HEK293 (cell line): ENCODE measurements around the gene GTF2A1L.
"Not testable (repeated sequence)": the region's sequence is repeated elsewhere in the genome, so short reads cannot be mapped to it uniquely, and the experiment has no call there.

ENCODE experiments used
- CTCF ChIA-PET: fragments of 350-600 bp; formaldehyde crosslinking; extraction: SDS; loops from one replicate; lab custom pipeline; 2021; ENCODE audit warnings: antibody characterized with exemption; lab: Yijun Ruan, JAX
- POLR2A ChIA-PET: fragments of 300-600 bp; formaldehyde crosslinking; extraction: SDS; loops from one replicate; lab custom pipeline; 2020; ENCODE audit warnings: antibody characterized with exemption, inconsistent platforms; lab: Yijun Ruan, JAX
- H3K27ac ChIP-seq: fragments of 200-500 bp; sonication (Bioruptor generic); 2 replicates; pipeline ENCODE4 v1.5.1; 2014; ENCODE audit warnings: low read depth, low read length, control low read depth, inconsistent platforms; ENCODE audit errors: extremely low read depth
- H3K36me3 ChIP-seq, 2 experiments: fragments of 200-500 bp in 1 of 2; sonication (Bioruptor generic) in 1 of 2; 1 replicate in 1 of 2; 2 replicates in 1 of 2; pipeline ENCODE4 v1.5.1; 2014 to 2017; ENCODE audit warnings: inconsistent platforms in 2 of 2, low read length in 2 of 2; ENCODE audit not compliant: control insufficient read depth in 2 of 2, insufficient read depth in 1 of 2
- H3K4me1 ChIP-seq: fragments of 200-500 bp; sonication (Bioruptor generic); 2 replicates; pipeline ENCODE4 v1.5.1; 2014; ENCODE audit warnings: mild to moderate bottlenecking, low read length, inconsistent platforms; ENCODE audit not compliant: control insufficient read depth, insufficient read depth
- H3K4me3 ChIP-seq: 2 replicates; pipeline ENCODE4 v1.5.1; 2011; ENCODE audit warnings: low read depth, mild to moderate bottlenecking, control low read depth, low read length, moderate library complexity
- H3K9me3 ChIP-seq: fragments of 200-500 bp; sonication (Bioruptor generic); 2 replicates; pipeline ENCODE4 v1.5.1; 2014; ENCODE audit warnings: low read depth, low read length, inconsistent platforms; ENCODE audit not compliant: control insufficient read depth, insufficient read depth
- OSR2 ChIP-seq: fragments of 450-650 bp; formaldehyde crosslinking; IDR thresholded peaks from 2 replicates; pipeline ENCODE4 v1.5.1; 2016; ENCODE audit warnings: missing biosample characterization, missing genetic modification characterization
- PRDM4 ChIP-seq: fragments of 450-650 bp; formaldehyde crosslinking; IDR thresholded peaks from 2 replicates; pipeline ENCODE4 v1.5.1; 2017; ENCODE audit warnings: missing biosample characterization, missing genetic modification characterization
- PRDM6 ChIP-seq: fragments of 450-650 bp; formaldehyde crosslinking; IDR thresholded peaks from 2 replicates; pipeline ENCODE4 v1.5.1; 2017; ENCODE audit warnings: missing biosample characterization, missing genetic modification characterization
- SETDB1 ChIP-seq: IDR thresholded peaks from one replicate; pipeline ENCODE4 v1.6.1; 2017; ENCODE audit warnings: mild to moderate bottlenecking, low read length, moderate library complexity, mixed read lengths; ENCODE audit not compliant: insufficient read length
- YY1 ChIP-seq: fragments of 450-650 bp; formaldehyde crosslinking; IDR thresholded peaks from 2 replicates; pipeline ENCODE4 v1.5.1; 2018; ENCODE audit warnings: missing biosample characterization, missing genetic modification characterization
- YY2 ChIP-seq: fragments of 450-650 bp; formaldehyde crosslinking; IDR thresholded peaks from 2 replicates; pipeline ENCODE4 v1.5.1; 2016; ENCODE audit warnings: missing biosample characterization, missing genetic modification characterization
- ZBTB10 ChIP-seq: fragments of 450-650 bp; formaldehyde crosslinking; IDR thresholded peaks from 2 replicates; pipeline ENCODE4 v1.5.1; 2016; ENCODE audit warnings: missing biosample characterization, missing genetic modification characterization
- ZBTB11 ChIP-seq: fragments of 450-650 bp; formaldehyde crosslinking; conservative IDR thresholded peaks from 2 replicates; pipeline ENCODE4 v1.5.1; 2016; ENCODE audit warnings: low read depth, missing biosample characterization, missing genetic modification characterization
- ZNF175 ChIP-seq: fragments of 450-650 bp; formaldehyde crosslinking; IDR thresholded peaks from 2 replicates; pipeline ENCODE4 v1.5.1; 2016; ENCODE audit warnings: missing biosample characterization, missing genetic modification characterization
- ZNF341 ChIP-seq: fragments of 450-650 bp; formaldehyde crosslinking; IDR thresholded peaks from 2 replicates; pipeline ENCODE4; 2016; ENCODE audit warnings: low read depth, missing biosample characterization, missing genetic modification characterization
- ZNF362 ChIP-seq: fragments of 450-650 bp; formaldehyde crosslinking; IDR thresholded peaks from 2 replicates; pipeline ENCODE4 v1.5.1; 2016; ENCODE audit warnings: missing biosample characterization, missing genetic modification characterization
- ZNF423 ChIP-seq: fragments of 450-650 bp; formaldehyde crosslinking; IDR thresholded peaks from 2 replicates; pipeline ENCODE4 v1.5.1; 2016; ENCODE audit warnings: missing biosample characterization, missing genetic modification characterization
- ZNF514 ChIP-seq: fragments of 450-650 bp; formaldehyde crosslinking; IDR thresholded peaks from 2 replicates; pipeline ENCODE4 v1.5.1; 2016; ENCODE audit warnings: missing biosample characterization, missing genetic modification characterization
- ZNF580 ChIP-seq: fragments of 450-650 bp; formaldehyde crosslinking; IDR thresholded peaks from 2 replicates; pipeline ENCODE4 v1.5.1; 2016; ENCODE audit warnings: missing biosample characterization, missing genetic modification characterization
- ZNF629 ChIP-seq: fragments of 450-650 bp; formaldehyde crosslinking; IDR thresholded peaks from 2 replicates; pipeline ENCODE4 v1.5.1; 2017; ENCODE audit warnings: missing biosample characterization, missing genetic modification characterization
- ZNF654 ChIP-seq: fragments of 450-650 bp; formaldehyde crosslinking; IDR thresholded peaks from 2 replicates; pipeline ENCODE4 v1.5.1; 2016; ENCODE audit warnings: low read depth, missing biosample characterization, missing genetic modification characterization
- ZNF830 ChIP-seq: fragments of 450-650 bp; IDR thresholded peaks from 2 replicates; pipeline ENCODE4 v1.5.0; 2018; ENCODE audit warnings: missing biosample characterization, missing genetic modification characterization, low read depth, mild to moderate bottlenecking, moderate library complexity
- ZSCAN18 ChIP-seq: fragments of 450-650 bp; formaldehyde crosslinking; IDR thresholded peaks from 2 replicates; pipeline ENCODE4 v1.5.1; 2016; ENCODE audit warnings: missing biosample characterization, missing genetic modification characterization
- ZSCAN30 ChIP-seq: fragments of 450-650 bp; IDR thresholded peaks from 2 replicates; pipeline ENCODE4 v1.5.1; 2018; ENCODE audit warnings: missing biosample characterization, mild to moderate bottlenecking, missing genetic modification characterization, moderate library complexity

The GTF2A1L gene

GRCh38 chr2:48620604-48621003 is 2.9 kb downstream of the GTF2A1L start (continued):
- peak; percentile 63 for TF ChIP-seq ZBTB11 (tag by site-specific recombination)
- TF ChIP-seq SETDB1 = no peak

- CTCF ChIA-PET = interaction anchor here (0.5 to 0.7 kb wide), 2 partner anchors 84 to 489 kb away, joined by 3 read pairs; no protein-coding TSS in a partner anchor
- not testable (repeated sequence) for H3K36me3 ChIP-seq, H3K9me3 ChIP-seq, H3K4me1 ChIP-seq
- POLR2A ChIA-PET = interaction anchor here (1.1 kb wide), 1 partner anchor 16 kb away, joined by 4 read pairs; no protein-coding TSS in a partner anchor
- TF ChIP-seq YY1 (peak; percentile 72; the same call in 1 of the 2 replicates), ZNF362 (tag by site-specific recombination) (peak; percentile 87), ZNF580 (tag by site-specific recombination) (0 out of 2 replicates have a peak, but pooled peaks have one; percentile 37), YY2 (tag by site-specific recombination) (0 out of 2 replicates have a peak, but pooled peaks have one; percentile 33), ZNF654 (tag by site-specific recombination) (peak; percentile 52)
- TF ChIP-seq, all 188 proteins: peak for 5; not testable (repeated sequence) for 183
- H3K27ac ChIP-seq, H3K4me3 ChIP-seq: not testable (repeated sequence)
Observed at GRCh38 chr2:48622691-48623090, 5.0 kb downstream of the GTF2A1L start.

- Histone ChIP-seq H3K9me3 (no peaks in the 10 kb centered on the region), H3K4me1 (no peaks in the 10 kb centered on the region), H3K36me3 (no peaks in the 10 kb centered on the region), H3K4me3 (no peak overlapping the region), H3K27ac (no peak overlapping the region)
- POLR2A ChIA-PET = no interaction called here
- CTCF ChIA-PET = interaction anchor here (0.6 kb wide), 1 partner anchor 40 kb away, joined by 3 read pairs; no protein-coding TSS in a partner anchor
- TF ChIP-seq ZNF341 (tag by site-specific recombination) (no peak), ZNF830 (tag by site-specific recombination) (no peak), ZNF175 (tag by site-specific recombination) (no peak), ZNF514 (no peak), ZBTB10 (tag by site-specific recombination) (no peak), ZSCAN18 (tag by site-specific recombination) (no peak), OSR2 (no peak), PRDM4 (tag by site-specific recombination) (no peak), PRDM6 (no peak), ZSCAN30 (tag by site-specific recombination) (no peak), ZNF629 (tag by site-specific recombination) (no peak), ZNF423 (no peak)
Observed at GRCh38 chr2:48624696-48625095, 7.0 kb downstream of the GTF2A1L start.
